ENCODE data around the gene APBA3. TPM values are rescaled to one million over a fixed set of nuclear protein-coding genes. Genes with fewer than 3 reads are reported as not detected.
A peak's percentile ranks its signal among the peaks of the same experiment; 100 is the strongest.

Gene APBA3
- total RNA-seq, 1 experiment from 2014 or later, result 21.4 TPM

- intact Hi-C loops (cut with micrococcal nuclease), result no loop called here
- no peak overlapping the region for H2AFZ ChIP-seq (ENCODE audit: low read length)
- H3K36me3 ChIP-seq (ENCODE audit: low read depth, low read length), result no peaks in the 10 kb centered on the region
- TF ChIP-seq EZH2phosphoT487 (IDR thresholded peaks at IDR 0.05; ENCODE audit: borderline replicate concordance, low read length), result no peak
- no peak for TF ChIP-seq EZH2 (IDR thresholded peaks at IDR 0.05; ENCODE audit: low read length, unreplicated experiment)
- TF ChIP-seq, protein P1, sequence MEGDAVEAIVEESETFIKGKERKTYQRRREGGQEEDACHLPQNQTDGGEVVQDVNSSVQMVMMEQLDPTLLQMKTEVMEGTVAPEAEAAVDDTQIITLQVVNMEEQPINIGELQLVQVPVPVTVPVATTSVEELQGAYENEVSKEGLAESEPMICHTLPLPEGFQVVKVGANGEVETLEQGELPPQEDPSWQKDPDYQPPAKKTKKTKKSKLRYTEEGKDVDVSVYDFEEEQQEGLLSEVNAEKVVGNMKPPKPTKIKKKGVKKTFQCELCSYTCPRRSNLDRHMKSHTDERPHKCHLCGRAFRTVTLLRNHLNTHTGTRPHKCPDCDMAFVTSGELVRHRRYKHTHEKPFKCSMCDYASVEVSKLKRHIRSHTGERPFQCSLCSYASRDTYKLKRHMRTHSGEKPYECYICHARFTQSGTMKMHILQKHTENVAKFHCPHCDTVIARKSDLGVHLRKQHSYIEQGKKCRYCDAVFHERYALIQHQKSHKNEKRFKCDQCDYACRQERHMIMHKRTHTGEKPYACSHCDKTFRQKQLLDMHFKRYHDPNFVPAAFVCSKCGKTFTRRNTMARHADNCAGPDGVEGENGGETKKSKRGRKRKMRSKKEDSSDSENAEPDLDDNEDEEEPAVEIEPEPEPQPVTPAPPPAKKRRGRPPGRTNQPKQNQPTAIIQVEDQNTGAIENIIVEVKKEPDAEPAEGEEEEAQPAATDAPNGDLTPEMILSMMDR (conservative IDR thresholded peaks at IDR 0.05; ENCODE audit: low read depth, low read length), result peak; percentile 47
- peak overlapping the region; percentile 62; the same call in 1 of the 2 replicates for H3K4me2 ChIP-seq (ENCODE audit: low read length)
- H3K4me1 ChIP-seq (ENCODE audit: insufficient read depth, low read length), result no peaks in the 10 kb centered on the region
- ChIA-PET POLR2A (ENCODE audit: unreplicated experiment) (no interaction called here), CTCF (no interaction called here)
- H4K20me1 ChIP-seq (ENCODE audit: low read length), result no peaks in the 10 kb centered on the region
- no peak overlapping the region for H3K27ac ChIP-seq (ENCODE audit: low read length)
- no peak overlapping the region for H3K4me3 ChIP-seq (ENCODE audit: low read length)
- no peak overlapping the region for H3K9ac ChIP-seq (ENCODE audit: low read length)
- DNase-seq, result peak; percentile 8
- no TSS peak for BruUV-seq (replicated peaks)
- H3K9me2 ChIP-seq (replicated peaks; ENCODE audit: low read length), result no peaks in the 10 kb centered on the region
- ATAC-seq, result no peak; the same call in 1 of the 2 replicates
- no peaks in the 10 kb centered on the region for H3F3A ChIP-seq (ENCODE audit: low read length, unreplicated experiment)
- H3K27me3 ChIP-seq (ENCODE audit: low read length), result no peaks in the 10 kb centered on the region
- H3K79me2 ChIP-seq (ENCODE audit: low read length), result no peaks in the 10 kb centered on the region
- 0 out of 2 replicates have a peak, but pooled peaks cover 13% of the 10 kb centered on the region for H3K9me3 ChIP-seq (ENCODE audit: low read length)
Measured at GRCh38 chr19:3783660-3784584, 22.4 kb upstream of the APBA3 start.

DNA sequence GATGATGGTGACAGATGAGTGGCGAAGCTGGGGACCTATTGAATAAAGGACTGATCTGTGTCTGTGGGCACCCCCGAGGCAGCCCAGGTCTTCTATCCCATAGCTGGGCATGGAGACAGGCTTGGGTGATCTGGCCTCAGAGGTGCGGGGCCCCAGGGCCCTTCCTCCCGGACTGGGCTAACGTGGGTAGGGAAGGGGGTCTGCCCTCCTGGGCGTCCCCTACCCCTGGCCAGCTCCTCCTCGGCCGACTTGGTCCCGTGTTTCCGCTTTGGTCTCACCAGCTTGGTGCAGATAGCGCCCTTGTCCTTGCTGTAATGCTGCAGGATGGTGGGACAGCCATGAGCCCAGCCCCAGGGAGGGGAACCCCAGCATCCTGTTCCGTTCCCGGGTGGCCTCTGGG lies 21.4 kb upstream of the APBA3 start:
- H3K79me2 ChIP-seq (ENCODE audit: low read length), result no peaks in the 10 kb centered on the region
- DNase-seq, result no peak
- H3K27ac ChIP-seq (ENCODE audit: low read length), result no peak overlapping the region
- no peak overlapping the region for H2AFZ ChIP-seq (ENCODE audit: low read length)
- intact Hi-C loops (cut with micrococcal nuclease), result no loop called here
- H3K36me3 ChIP-seq (ENCODE audit: low read depth, low read length), result no peaks in the 10 kb centered on the region
- no peaks in the 10 kb centered on the region for H3K27me3 ChIP-seq (ENCODE audit: low read length)
- H3K9me3 ChIP-seq (ENCODE audit: low read length), result 0 out of 2 replicates have a peak, but pooled peaks cover 13% of the 10 kb centered on the region
- no peaks in the 10 kb centered on the region for H3F3A ChIP-seq (ENCODE audit: low read length, unreplicated experiment)
- BruUV-seq (replicated peaks), result no TSS peak
- no peak overlapping the region for H3K4me2 ChIP-seq (ENCODE audit: low read length)
- TF ChIP-seq EZH2phosphoT487 (IDR thresholded peaks at IDR 0.05; ENCODE audit: borderline replicate concordance, low read length), result no peak
- TF ChIP-seq, protein P1 (conservative IDR thresholded peaks at IDR 0.05; ENCODE audit: low read depth, low read length), result no peak
- TF ChIP-seq EZH2 (IDR thresholded peaks at IDR 0.05; ENCODE audit: low read length, unreplicated experiment), result no peak
- no peak for ATAC-seq
- no peaks in the 10 kb centered on the region for H3K9me2 ChIP-seq (replicated peaks; ENCODE audit: low read length)
- ChIA-PET POLR2A (ENCODE audit: unreplicated experiment) (no interaction called here), CTCF (no interaction called here)
- no peaks in the 10 kb centered on the region for H4K20me1 ChIP-seq (ENCODE audit: low read length)
- H3K4me3 ChIP-seq (ENCODE audit: low read length), result no peak overlapping the region
- H3K9ac ChIP-seq (ENCODE audit: low read length), result no peak overlapping the region
- H3K4me1 ChIP-seq (ENCODE audit: insufficient read depth, low read length), result no peaks in the 10 kb centered on the region

- Histone ChIP-seq H3K27ac (ENCODE audit: low read length) (no peak overlapping the region), H3K4me3 (ENCODE audit: low read length) (no peak overlapping the region), H3K4me1 (ENCODE audit: insufficient read depth, low read length) (no peaks in the 10 kb centered on the region), H3K4me2 (ENCODE audit: low read length) (no peak overlapping the region), H3K9ac (ENCODE audit: low read length) (no peak overlapping the region), H3K36me3 (ENCODE audit: low read depth, low read length) (no peaks in the 10 kb centered on the region), H3K79me2 (ENCODE audit: low read length) (no peaks in the 10 kb centered on the region), H2AFZ (ENCODE audit: low read length) (no peak overlapping the region), H3K9me3 (ENCODE audit: low read length) (0 out of 2 replicates have a peak, but pooled peaks cover 13% of the 10 kb centered on the region), H3K9me2 (replicated peaks; ENCODE audit: low read length) (no peaks in the 10 kb centered on the region), H3F3A (ENCODE audit: low read length, unreplicated experiment) (no peaks in the 10 kb centered on the region), H4K20me1 (ENCODE audit: low read length) (no peaks in the 10 kb centered on the region), H3K27me3 (ENCODE audit: low read length) (no peaks in the 10 kb centered on the region)
- intact Hi-C loops (cut with micrococcal nuclease), result no loop called here
- ChIA-PET CTCF (no interaction called here), POLR2A (ENCODE audit: unreplicated experiment) (no interaction called here)
- ATAC-seq (no peak), DNase-seq (no peak)
- no TSS peak for BruUV-seq (replicated peaks)
- TF ChIP-seq, protein P1 (conservative IDR thresholded peaks at IDR 0.05; ENCODE audit: low read depth, low read length), result no peak
- TF ChIP-seq EZH2 (IDR thresholded peaks at IDR 0.05; ENCODE audit: low read length, unreplicated experiment) (no peak), EZH2phosphoT487 (IDR thresholded peaks at IDR 0.05; ENCODE audit: borderline replicate concordance, low read length) (no peak)
Measured at GRCh38 chr19:3782330-3782729, 20.8 kb upstream of the APBA3 start.
